GM23338 (cell line): ENCODE data around the gene PPP1R9B. TPM values are rescaled to one million over a fixed set of nuclear protein-coding genes. Genes with fewer than 3 reads are reported as not detected.
A peak's percentile ranks its signal among the peaks of the same experiment; 100 is the strongest.

ENCODE experiments used
- ATAC-seq: fragments of 200-7000 bp; cut with Tn5 transposase; 3 replicates; pipeline ENCODE4 v1.9.1; 2020
- DNase-seq: peaks from one replicate; pipeline ENCODE4 v3.0.0-alpha.2; 2015; ENCODE audit warnings: low spot score
- H2AFZ ChIP-seq: fragments of 200-600 bp; sonication (generic); 2 replicates; pipeline ENCODE4 v1.8.0; 2016; ENCODE audit warnings: antibody characterized with exemption, mild to moderate bottlenecking, moderate library complexity
- H3F3A ChIP-seq: fragments of 200-600 bp; sonication (generic); replicated peaks from 2 replicates; pipeline ENCODE4 v1.8.0; 2017; ENCODE audit warnings: antibody characterized with exemption, mixed run types, low read depth
- H3K27ac ChIP-seq: fragments of 200-600 bp; sonication (generic); 2 replicates; pipeline ENCODE4 v1.6.1; 2016; ENCODE audit warnings: low read depth
- H3K27me3 ChIP-seq: fragments of 200-600 bp; sonication (generic); 2 replicates; pipeline ENCODE4 v1.8.0; 2016; ENCODE audit warnings: mild to moderate bottlenecking, mixed run types, moderate library complexity; ENCODE audit not compliant: insufficient read depth
- H3K36me3 ChIP-seq: fragments of 200-600 bp; sonication (generic); 2 replicates; pipeline ENCODE4 v1.8.0; 2016; ENCODE audit warnings: mild to moderate bottlenecking; ENCODE audit not compliant: insufficient read depth
- H3K4me1 ChIP-seq: fragments of 200-600 bp; sonication (generic); 2 replicates; pipeline ENCODE4 v1.8.0; 2016; ENCODE audit warnings: mild to moderate bottlenecking, moderate library complexity; ENCODE audit not compliant: insufficient read depth
- H3K4me2 ChIP-seq: fragments of 200-600 bp; sonication (generic); 2 replicates; pipeline ENCODE4 v1.7.1; 2017; ENCODE audit warnings: mixed run types
- H3K4me3 ChIP-seq: fragments of 200-600 bp; sonication (generic); 2 replicates; pipeline ENCODE4 v1.6.1; 2016; ENCODE audit warnings: mixed run types
- H3K79me2 ChIP-seq: fragments of 200-600 bp; sonication (generic); replicated peaks from 2 replicates; pipeline ENCODE4 v1.8.0; 2017; ENCODE audit warnings: mild to moderate bottlenecking; ENCODE audit not compliant: insufficient read depth
- H3K9me2 ChIP-seq: fragments of 200-600 bp; sonication (generic); 2 replicates; pipeline ENCODE4 v1.8.0; 2017; ENCODE audit not compliant: insufficient read depth
- H4K20me1 ChIP-seq: fragments of 200-600 bp; sonication (generic); replicated peaks from 2 replicates; pipeline ENCODE4 v1.8.0; 2017; ENCODE audit warnings: mild to moderate bottlenecking; ENCODE audit not compliant: insufficient read depth
- H3K27ac Mint-ChIP-seq: 2 replicates; pipeline ENCODE4 v1.8.0; 2020; ENCODE audit warnings: inconsistent platforms, mild to moderate bottlenecking, moderate library complexity, mixed read lengths
- H3K27me3 Mint-ChIP-seq: 3 replicates; pipeline ENCODE4 v1.8.0; 2022; ENCODE audit warnings: low read depth, mild to moderate bottlenecking, moderate library complexity, mixed read lengths, inconsistent platforms; ENCODE audit not compliant: insufficient read depth, poor library complexity
- H3K36me3 Mint-ChIP-seq: 3 replicates; pipeline ENCODE4 v1.8.0; 2021; ENCODE audit warnings: low read depth, mild to moderate bottlenecking, inconsistent platforms, moderate library complexity, mixed read lengths
- H3K4me1 Mint-ChIP-seq: 3 replicates; pipeline ENCODE4 v1.8.0; 2020; ENCODE audit warnings: mild to moderate bottlenecking, inconsistent platforms, mixed read lengths
- H3K4me3 Mint-ChIP-seq: 3 replicates; pipeline ENCODE4 v1.8.0; 2021; ENCODE audit warnings: moderate library complexity, mild to moderate bottlenecking, inconsistent platforms, mixed read lengths
- H3K9me3 Mint-ChIP-seq: 3 replicates; pipeline ENCODE4 v1.8.0; 2020; ENCODE audit warnings: moderate library complexity, mild to moderate bottlenecking, inconsistent platforms, mixed read lengths
- CREB1 ChIP-seq: fragments of 250-450 bp; sonication (Bioruptor Pico); IDR thresholded peaks from 2 replicates; pipeline ENCODE4 v1.5.0; 2020; ENCODE audit warnings: low read depth, mild to moderate bottlenecking, moderate library complexity
- CTCF ChIP-seq, 2 experiments: fragments of 200-600 bp in 1 of 2; sonication (generic) in 1 of 2; conservative IDR thresholded peaks; 2 replicates each; pipeline versions ENCODE4 v1.5.1 to v1.6.1; 2016 to 2017; ENCODE audit warnings: antibody characterized with exemption in 2 of 2, low read depth in 2 of 2, mild to moderate bottlenecking in 2 of 2, moderate library complexity in 1 of 2
- ETS1 ChIP-seq: IDR thresholded peaks from 2 replicates; pipeline ENCODE4 v1.6.1; 2016; ENCODE audit warnings: antibody characterized with exemption
- EZH2 ChIP-seq: fragments of 200-600 bp; sonication (generic); IDR thresholded peaks from one replicate; pipeline ENCODE4 v1.8.0; 2017; ENCODE audit warnings: antibody characterized with exemption, mild to moderate bottlenecking, low read depth; ENCODE audit not compliant: unreplicated experiment
- JUNB ChIP-seq: IDR thresholded peaks from one replicate; pipeline ENCODE4 v1.6.1; 2016; ENCODE audit warnings: antibody characterized with exemption; ENCODE audit not compliant: unreplicated experiment
- NANOG ChIP-seq: IDR thresholded peaks from 2 replicates; pipeline ENCODE4 v1.6.1; 2016; ENCODE audit warnings: antibody characterized with exemption, borderline replicate concordance
- POLR2AphosphoS5 ChIP-seq: IDR thresholded peaks from 2 replicates; pipeline ENCODE4 v1.6.1; 2016; ENCODE audit warnings: antibody characterized with exemption, low read depth
- REST ChIP-seq: IDR thresholded peaks from one replicate; pipeline ENCODE4 v1.6.1; 2018; ENCODE audit warnings: antibody characterized with exemption; ENCODE audit not compliant: unreplicated experiment
- STAT1 ChIP-seq: IDR thresholded peaks from one replicate; pipeline ENCODE4 v1.6.1; 2016; ENCODE audit warnings: antibody characterized with exemption; ENCODE audit not compliant: unreplicated experiment
- ZNF114 ChIP-seq: fragments of 250-450 bp; sonication (Bioruptor Pico); IDR thresholded peaks from 2 replicates; pipeline ENCODE4 v1.5.0; 2020; ENCODE audit warnings: mild to moderate bottlenecking, moderate library complexity
- ZNF331 ChIP-seq: fragments of 250-450 bp; sonication (Bioruptor Pico); IDR thresholded peaks from 2 replicates; pipeline ENCODE4 v1.5.0; 2020; ENCODE audit warnings: low read depth, mild to moderate bottlenecking, moderate library complexity
- polyA plus RNA-seq: library from polyadenylated mRNA; unstranded; fragments of >200 nt; fragmentation: Nextera tagmentation; extraction: Ambion mirVana; gene quantifications from 2 replicates; pipeline ENCODE4 v1.2.1, GENCODE V29; 2016
- total RNA-seq: library from RNA; depleted of rRNA; stranded (reverse); fragments of >200 nt; shearing (Covaris generic); gene quantifications from 2 replicates; pipeline ENCODE4 v1.2.3, GENCODE V29; 2014

The PPP1R9B gene
- total and polyA plus RNA-seq, 2 experiments from 2014 or later, result 2.1 to 10.5 TPM

- H4K20me1 ChIP-seq, result no peaks in the 10 kb centered on the region
- H3K9me3 Mint-ChIP-seq, result no peaks in the 10 kb centered on the region
- DNase-seq, result no peak
- no peak overlapping the region for H3K4me3 ChIP-seq
- H3K4me1 Mint-ChIP-seq, result peaks cover 18% of the 10 kb centered on the region
- no peak overlapping the region for H3K4me3 Mint-ChIP-seq
- H3K27me3 ChIP-seq, result peaks cover 43% of the 10 kb centered on the region
- H3K27ac ChIP-seq, result no peak overlapping the region
- H3K4me2 ChIP-seq, result no peak overlapping the region
- no peak overlapping the region for H2AFZ ChIP-seq
- TF ChIP-seq ETS1, result no peak
- TF ChIP-seq NANOG, result no peak
- no peaks in the 10 kb centered on the region for H3K9me2 ChIP-seq
- peaks cover 35% of the 10 kb centered on the region for H3K27me3 Mint-ChIP-seq
- peaks cover 16% of the 10 kb centered on the region; the same call in 1 of the 2 replicates for H3K4me1 ChIP-seq
- H3K36me3 Mint-ChIP-seq, result peaks cover 4% of the 10 kb centered on the region; the same call in 2 of the 3 replicates
- ATAC-seq, result no peak
- no peak overlapping the region for H3K27ac Mint-ChIP-seq
- H3K36me3 ChIP-seq, result no peaks in the 10 kb centered on the region
- H3F3A ChIP-seq, result peaks cover 6% of the 10 kb centered on the region; the same call in 1 of the 2 replicates
- no peaks in the 10 kb centered on the region for H3K79me2 ChIP-seq
These were observed 34.7 kb downstream of the PPP1R9B start for GRCh38 chr17:50115756-50116155.

- ATAC-seq (peak; percentile 18), DNase-seq (peak; percentile 94)
- H3K36me3 Mint-ChIP-seq, result peaks cover 4% of the 10 kb centered on the region; the same call in 2 of the 3 replicates
- Histone ChIP-seq H3K9me2 (no peaks in the 10 kb centered on the region), H3K79me2 (no peaks in the 10 kb centered on the region), H3F3A (peaks cover 6% of the 10 kb centered on the region; the same call in 1 of the 2 replicates), H3K4me3 (no peak overlapping the region), H3K27ac (no peak overlapping the region), H2AFZ (no peak overlapping the region), H3K4me1 (peaks cover 16% of the 10 kb centered on the region; the same call in 1 of the 2 replicates), H3K27me3 (peaks cover 35% of the 10 kb centered on the region), H3K4me2 (no peak overlapping the region), H4K20me1 (no peaks in the 10 kb centered on the region), H3K36me3 (no peaks in the 10 kb centered on the region)
- no peaks in the 10 kb centered on the region for H3K9me3 Mint-ChIP-seq
- H3K4me3 Mint-ChIP-seq, result no peak overlapping the region; the same call in 2 of the 3 replicates
- H3K27ac Mint-ChIP-seq, result no peak overlapping the region
- peaks cover 30% of the 10 kb centered on the region for H3K27me3 Mint-ChIP-seq
- H3K4me1 Mint-ChIP-seq, result peaks cover 18% of the 10 kb centered on the region
- TF ChIP-seq CREB1, result no peak
- no peak for TF ChIP-seq EZH2
- TF ChIP-seq CTCF (conservative IDR thresholded peaks at IDR 0.05; ENCODE audit: low read depth in 2 of 2), result peak; percentile 86 to 93
These were observed 35.6 kb downstream of the PPP1R9B start for GRCh38 chr17:50114849-50115357.

GRCh38 chr17:50114401-50114800, 36.1 kb downstream of the PPP1R9B start:
- no peak overlapping the region for H3K27ac ChIP-seq
- H3K4me3 ChIP-seq, result no peak overlapping the region
- no peaks in the 10 kb centered on the region for H3K9me3 Mint-ChIP-seq
- ATAC-seq (no peak), DNase-seq (no peak)
- H3K36me3 Mint-ChIP-seq, result peaks cover 4% of the 10 kb centered on the region; the same call in 2 of the 3 replicates
- H3K4me1 Mint-ChIP-seq, result peaks cover 18% of the 10 kb centered on the region
- H3K4me3 Mint-ChIP-seq, result no peak overlapping the region
- no peak overlapping the region for H3K4me2 ChIP-seq
- peaks cover 30% of the 10 kb centered on the region for H3K27me3 ChIP-seq
- H4K20me1 ChIP-seq, result no peaks in the 10 kb centered on the region
- H3K79me2 ChIP-seq, result no peaks in the 10 kb centered on the region
- no peaks in the 10 kb centered on the region for H3K9me2 ChIP-seq
- H3K36me3 ChIP-seq, result no peaks in the 10 kb centered on the region
- peaks cover 16% of the 10 kb centered on the region; the same call in 1 of the 2 replicates for H3K4me1 ChIP-seq
- peaks cover 6% of the 10 kb centered on the region; the same call in 1 of the 2 replicates for H3F3A ChIP-seq
- H3K27ac Mint-ChIP-seq, result no peak overlapping the region
- no peak overlapping the region for H2AFZ ChIP-seq
- H3K27me3 Mint-ChIP-seq, result peaks cover 30% of the 10 kb centered on the region
- TF ChIP-seq CTCF (conservative IDR thresholded peaks at IDR 0.05; ENCODE audit: low read depth in 2 of 2) (no peak), POLR2AphosphoS5 (no peak), ZNF114 (CRISPR knock-in tag) (no peak), EZH2 (no peak), NANOG (no peak), REST (no peak), ZNF331 (CRISPR knock-in tag) (no peak), STAT1 (no peak), JUNB (no peak)
